ENCODE data around the gene SPTSSA. TPM values are rescaled to one million over a fixed set of nuclear protein-coding genes. Genes with fewer than 3 reads are reported as not detected.

SPTSSA gene
- total RNA-seq, 1 donor from 2014 or later = 17.4 TPM

GRCh38 chr14:34466691-34467090 lies 4.7 kb upstream of the SPTSSA start:
- H3K9me3 Mint-ChIP-seq (ENCODE audit: low read depth) = no peaks in the 10 kb centered on the region

GRCh38 chr14:34465069-34465859 lies 3.2 kb upstream of the SPTSSA start:
- DNase-seq (ENCODE audit: low spot score, unreplicated experiment) = no peak
- no peaks in the 10 kb centered on the region for H3K27me3 Mint-ChIP-seq
- no peak overlapping the region for H3K27ac Mint-ChIP-seq
- no peak for TF ChIP-seq CTCF (IDR thresholded peaks at IDR 0.05; ENCODE audit: unreplicated experiment)
- H3K4me1 Mint-ChIP-seq (ENCODE audit: low read depth) = peaks cover 18% of the 10 kb centered on the region
- no peaks in the 10 kb centered on the region for H3K36me3 Mint-ChIP-seq (ENCODE audit: insufficient read depth)
- no peak overlapping the region for H3K4me3 Mint-ChIP-seq (ENCODE audit: low read depth)
- no peaks in the 10 kb centered on the region for H3K9me3 Mint-ChIP-seq (ENCODE audit: low read depth)

More at GRCh38 chr14:34466691-34467090, 4.7 kb upstream of the SPTSSA start:
- no peak overlapping the region for H3K4me3 Mint-ChIP-seq (ENCODE audit: low read depth)
- no peak overlapping the region for H3K27ac Mint-ChIP-seq
- no peaks in the 10 kb centered on the region for H3K36me3 Mint-ChIP-seq (ENCODE audit: insufficient read depth)
- H3K4me1 Mint-ChIP-seq (ENCODE audit: low read depth) = peaks cover 7% of the 10 kb centered on the region
- no peaks in the 10 kb centered on the region for H3K27me3 Mint-ChIP-seq
- DNase-seq (ENCODE audit: low spot score, unreplicated experiment) = no peak
- no peak for TF ChIP-seq CTCF (IDR thresholded peaks at IDR 0.05; ENCODE audit: unreplicated experiment)

- H3K27me3 Mint-ChIP-seq = no peaks in the 10 kb centered on the region
- no peak for TF ChIP-seq CTCF (IDR thresholded peaks at IDR 0.05; ENCODE audit: unreplicated experiment)
- peaks cover 22% of the 10 kb centered on the region for H3K4me1 Mint-ChIP-seq (ENCODE audit: low read depth)
- no peak overlapping the region for H3K4me3 Mint-ChIP-seq (ENCODE audit: low read depth)
- no peak for DNase-seq (ENCODE audit: low spot score, unreplicated experiment)
- H3K9me3 Mint-ChIP-seq (ENCODE audit: low read depth) = no peaks in the 10 kb centered on the region
- H3K36me3 Mint-ChIP-seq (ENCODE audit: insufficient read depth) = no peaks in the 10 kb centered on the region
- H3K27ac Mint-ChIP-seq = no peak overlapping the region
These were observed 1.5 kb upstream of the SPTSSA start for GRCh38 chr14:34463598-34463961.

GRCh38 chr14:34461334-34462131 lies 507 bp downstream of the SPTSSA start:
- H3K36me3 Mint-ChIP-seq (ENCODE audit: insufficient read depth) = peaks cover 3% of the 10 kb centered on the region
- peak; percentile 29 for DNase-seq (ENCODE audit: low spot score, unreplicated experiment)
- peaks cover 19% of the 10 kb centered on the region for H3K4me1 Mint-ChIP-seq (ENCODE audit: low read depth)
- H3K4me3 Mint-ChIP-seq (ENCODE audit: low read depth) = peak overlapping the region; percentile 88
- H3K27me3 Mint-ChIP-seq = no peaks in the 10 kb centered on the region
- H3K27ac Mint-ChIP-seq = peak overlapping the region; percentile 97
- no peaks in the 10 kb centered on the region for H3K9me3 Mint-ChIP-seq (ENCODE audit: low read depth)
- TF ChIP-seq CTCF (IDR thresholded peaks at IDR 0.05; ENCODE audit: unreplicated experiment) = no peak

GRCh38 chr14:34460841-34461240 lies 1.2 kb downstream of the SPTSSA start:
- TF ChIP-seq CTCF (IDR thresholded peaks at IDR 0.05; ENCODE audit: unreplicated experiment) = no peak
- Mint-ChIP-seq H3K4me1 (ENCODE audit: low read depth) (peaks cover 19% of the 10 kb centered on the region), H3K27ac (peak overlapping the region; percentile 93), H3K9me3 (ENCODE audit: low read depth) (no peaks in the 10 kb centered on the region), H3K4me3 (ENCODE audit: low read depth) (peak overlapping the region; percentile 88), H3K27me3 (no peaks in the 10 kb centered on the region), H3K36me3 (ENCODE audit: insufficient read depth) (peaks cover 3% of the 10 kb centered on the region)
- DNase-seq (ENCODE audit: low spot score, unreplicated experiment) = no peak

Data from progenitor cell of endocrine pancreas (in vitro differentiated cells).